NCI-H345 treated with DMSO at 0.1 percent for 48 hours (cell line): ENCODE data around the gene C22orf39.

ENCODE experiments used
- DNase-seq: peaks from one replicate; lab custom pipeline; 2025; ENCODE audit not compliant: unreplicated experiment; lab: John Stamatoyannopoulos, UW

The C22orf39 gene

GRCh38 chr22:19402642-19403191, 44.8 kb downstream of the C22orf39 start:
- DNase-seq = no peak

- no peak for DNase-seq
Observed at GRCh38 chr22:19401483-19401882, 46.0 kb downstream of the C22orf39 start.

GRCh38 chr22:19400881-19401280, 46.6 kb downstream of the C22orf39 start:
- DNase-seq = no peak

- no peak for DNase-seq
Observed at GRCh38 chr22:19398652-19399051, 48.9 kb downstream of the C22orf39 start.

- DNase-seq = no peak
Observed at GRCh38 chr22:19398206-19398605, 49.3 kb downstream of the C22orf39 start.

- no peak for DNase-seq
Observed at GRCh38 chr22:19397734-19398104, 49.8 kb downstream of the C22orf39 start.

- DNase-seq = no peak
Observed at GRCh38 chr22:19396934-19397733, 50.4 kb downstream of the C22orf39 start.

GRCh38 chr22:19396561-19396933, 51.0 kb downstream of the C22orf39 start:
- no peak for DNase-seq

- DNase-seq = no peak
Observed at GRCh38 chr22:19395276-19395675, 52.2 kb downstream of the C22orf39 start.

GRCh38 chr22:19394274-19395050, 53.0 kb downstream of the C22orf39 start:
- no peak for DNase-seq

GRCh38 chr22:19393704-19394103, 53.8 kb downstream of the C22orf39 start:
- DNase-seq = no peak
